ENCODE measurements around the gene PVALEF. TPM values are rescaled to one million over a fixed set of nuclear protein-coding genes. Genes with fewer than 3 reads are reported as not detected.
A peak's percentile ranks its signal among the peaks of the same experiment; 100 is the strongest.

Gene PVALEF
- total and polyA plus RNA-seq, 2 of the 13 experiments (the other 11 are each of a cell fraction or from before 2014, with no cell fraction given), result 0.18 TPM

DNA sequence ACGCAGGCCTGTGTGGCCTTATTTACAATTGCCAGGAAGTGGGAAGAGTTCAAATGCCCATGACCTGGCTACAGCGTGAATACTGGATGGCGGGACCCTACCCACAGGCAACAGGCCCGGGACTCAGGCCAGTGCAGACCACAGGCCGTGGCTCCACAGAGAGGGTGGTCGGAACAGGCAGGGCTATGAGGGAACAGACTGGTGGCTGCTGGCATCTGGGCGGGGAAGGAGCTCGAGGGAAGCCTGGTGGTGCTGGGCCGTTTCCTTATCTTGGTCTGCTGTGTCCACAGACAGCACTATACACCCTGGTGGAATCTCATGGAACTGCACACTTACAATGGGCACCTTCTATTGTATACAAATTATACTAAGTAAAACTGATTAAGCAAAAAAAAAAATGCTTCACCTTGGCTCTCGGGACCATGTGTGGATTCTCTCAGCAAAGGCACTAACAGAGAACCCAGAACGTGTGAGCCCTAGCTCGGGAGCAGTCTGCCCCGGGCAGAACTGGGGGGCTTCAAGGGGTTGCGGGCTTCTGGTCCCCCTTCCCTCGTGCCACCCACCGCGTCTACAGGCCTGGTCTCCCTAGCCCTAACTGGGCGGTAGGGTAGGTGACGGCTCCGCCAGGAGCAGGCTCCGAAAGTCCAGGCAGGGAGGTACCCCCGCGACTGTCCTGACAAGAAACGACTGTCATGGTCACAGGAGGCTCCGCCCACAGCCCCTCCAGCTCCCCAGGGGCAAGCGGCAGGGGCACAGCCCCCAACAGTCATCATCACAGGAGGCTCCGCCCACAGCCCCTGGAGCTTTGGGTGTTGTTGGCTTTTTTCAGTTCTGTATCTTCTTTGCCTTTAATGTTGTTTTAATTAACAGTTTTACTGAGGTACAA, 35.6 kb downstream of the PVALEF start:
- WGBS (ENCODE audit: low lambda C conversion rate), result 84% methylated on average over 27 of the region's 27 CpGs
- Histone ChIP-seq H3K4me2 (ENCODE audit: low read depth, low read length) (no peak overlapping the region), H3K4me1 (ENCODE audit: insufficient read depth, low read length) (no peaks in the 10 kb centered on the region), H3K4me3 (replicated peaks in 1 of 3; ENCODE audit: insufficient read depth in 1 of 3, low read depth in 2 of 3, low read length in 3 of 3) (no peak overlapping the region), H3K27ac (ENCODE audit: extremely low read length, insufficient read depth, low read length) (no peak overlapping the region), H3K79me2 (ENCODE audit: insufficient read depth, low read length) (no peaks in the 10 kb centered on the region), H4K20me1 (ENCODE audit: insufficient read depth, low read length) (no peaks in the 10 kb centered on the region; the same call in 1 of the 2 replicates), H3K36me3 (replicated peaks in 1 of 2; ENCODE audit: control insufficient read depth in 1 of 2, insufficient read depth in 2 of 2, low read length in 2 of 2) (peaks cover 18 to 52% of the 10 kb centered on the region in 2 experiments; a peak in 4 of 5 replicates), H3K9ac (ENCODE audit: insufficient read depth, low read depth, low read length) (no peak overlapping the region), H3K27me3 (ENCODE audit: control insufficient read depth in 1 of 2, insufficient read depth in 2 of 2, low read length in 2 of 2) (no peaks in the 10 kb centered on the region), H3K9me3 (ENCODE audit: low read length) (no peaks in the 10 kb centered on the region), H2AFZ (ENCODE audit: low read length) (no peak overlapping the region)
- FAIRE-seq (peak; percentile 76), DNase-seq (ENCODE audit: low spot score) (peak; percentile 62), ATAC-seq (peak; percentile 78)
- ChIA-PET POLR2A (interaction anchor here (0.9 to 1.3 kb wide), 2 partner anchors 22 to 38 kb away, joined by 3 read pairs; partner anchors contain the start of genes CEP131, NDUFAF8 and TEPSIN), CTCF (ENCODE audit: low intra/inter-chr PET ratio, low total read pairs) (interaction anchor here (1.3 to 1.4 kb wide), 2 partner anchors 58 to 99 kb away, joined by 4 to 20 read pairs; no protein-coding TSS in a partner anchor)
- no TSS peak for BruUV-seq (replicated peaks)
- intact Hi-C loops (cut with micrococcal nuclease; ENCODE audit: unreplicated experiment), result loop anchor here (5.0 kb wide), 1 partner anchor 59 kb away; no protein-coding TSS in a partner anchor
- in situ Hi-C loops (cut with HindIII; ENCODE audit: extremely low pct_ligation_motif_present, low pct_unique_long_range_greater_than_20kb), result no loop called here
- no peak for TF ChIP-seq SNRNP70 (IDR thresholded peaks at IDR 0.05; ENCODE audit: low read depth, low read length)
- peak; percentile 58 for TF ChIP-seq STAG1 (CRISPR knock-in tag; IDR thresholded peaks at IDR 0.05)
- no peak for TF ChIP-seq HOXA9 (CRISPR knock-in tag; IDR thresholded peaks at IDR 0.05; ENCODE audit: borderline replicate concordance)
- TF ChIP-seq, protein P1, sequence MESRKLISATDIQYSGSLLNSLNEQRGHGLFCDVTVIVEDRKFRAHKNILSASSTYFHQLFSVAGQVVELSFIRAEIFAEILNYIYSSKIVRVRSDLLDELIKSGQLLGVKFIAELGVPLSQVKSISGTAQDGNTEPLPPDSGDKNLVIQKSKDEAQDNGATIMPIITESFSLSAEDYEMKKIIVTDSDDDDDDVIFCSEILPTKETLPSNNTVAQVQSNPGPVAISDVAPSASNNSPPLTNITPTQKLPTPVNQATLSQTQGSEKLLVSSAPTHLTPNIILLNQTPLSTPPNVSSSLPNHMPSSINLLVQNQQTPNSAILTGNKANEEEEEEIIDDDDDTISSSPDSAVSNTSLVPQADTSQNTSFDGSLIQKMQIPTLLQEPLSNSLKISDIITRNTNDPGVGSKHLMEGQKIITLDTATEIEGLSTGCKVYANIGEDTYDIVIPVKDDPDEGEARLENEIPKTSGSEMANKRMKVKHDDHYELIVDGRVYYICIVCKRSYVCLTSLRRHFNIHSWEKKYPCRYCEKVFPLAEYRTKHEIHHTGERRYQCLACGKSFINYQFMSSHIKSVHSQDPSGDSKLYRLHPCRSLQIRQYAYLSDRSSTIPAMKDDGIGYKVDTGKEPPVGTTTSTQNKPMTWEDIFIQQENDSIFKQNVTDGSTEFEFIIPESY (CRISPR knock-in tag; IDR thresholded peaks at IDR 0.05), result 0 out of 2 replicates have a peak, but pooled peaks have one; percentile 29
- TF ChIP-seq, protein P2, sequence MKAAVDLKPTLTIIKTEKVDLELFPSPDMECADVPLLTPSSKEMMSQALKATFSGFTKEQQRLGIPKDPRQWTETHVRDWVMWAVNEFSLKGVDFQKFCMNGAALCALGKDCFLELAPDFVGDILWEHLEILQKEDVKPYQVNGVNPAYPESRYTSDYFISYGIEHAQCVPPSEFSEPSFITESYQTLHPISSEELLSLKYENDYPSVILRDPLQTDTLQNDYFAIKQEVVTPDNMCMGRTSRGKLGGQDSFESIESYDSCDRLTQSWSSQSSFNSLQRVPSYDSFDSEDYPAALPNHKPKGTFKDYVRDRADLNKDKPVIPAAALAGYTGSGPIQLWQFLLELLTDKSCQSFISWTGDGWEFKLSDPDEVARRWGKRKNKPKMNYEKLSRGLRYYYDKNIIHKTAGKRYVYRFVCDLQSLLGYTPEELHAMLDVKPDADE (CRISPR knock-in tag; IDR thresholded peaks at IDR 0.05), result no peak
- TF ChIP-seq, protein P3, sequence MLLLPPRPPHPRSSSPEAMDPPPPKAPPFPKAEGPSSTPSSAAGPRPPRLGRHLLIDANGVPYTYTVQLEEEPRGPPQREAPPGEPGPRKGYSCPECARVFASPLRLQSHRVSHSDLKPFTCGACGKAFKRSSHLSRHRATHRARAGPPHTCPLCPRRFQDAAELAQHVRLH (CRISPR knock-in tag; IDR thresholded peaks at IDR 0.05; ENCODE audit: borderline replicate concordance, low read depth), result 0 out of 2 replicates have a peak, but pooled peaks have one; percentile 52
- 0 out of 2 replicates have a peak, but pooled peaks have one; percentile 7 for TF ChIP-seq PCBP1 (IDR thresholded peaks at IDR 0.05; ENCODE audit: borderline replicate concordance, low read depth, low read length)
- no peak for TF ChIP-seq CREB1 (IDR thresholded peaks at IDR 0.05)
- no peak for TF ChIP-seq CREB1 (CRISPR knock-in tag; IDR thresholded peaks at IDR 0.05)
- TF ChIP-seq, protein P4, sequence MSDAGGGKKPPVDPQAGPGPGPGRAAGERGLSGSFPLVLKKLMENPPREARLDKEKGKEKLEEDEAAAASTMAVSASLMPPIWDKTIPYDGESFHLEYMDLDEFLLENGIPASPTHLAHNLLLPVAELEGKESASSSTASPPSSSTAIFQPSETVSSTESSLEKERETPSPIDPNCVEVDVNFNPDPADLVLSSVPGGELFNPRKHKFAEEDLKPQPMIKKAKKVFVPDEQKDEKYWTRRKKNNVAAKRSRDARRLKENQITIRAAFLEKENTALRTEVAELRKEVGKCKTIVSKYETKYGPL (CRISPR knock-in tag; IDR thresholded peaks at IDR 0.05), result no peak
- TF ChIP-seq ZSCAN22 (CRISPR knock-in tag; IDR thresholded peaks at IDR 0.05), result no peak
- TF ChIP-seq, protein P5, sequence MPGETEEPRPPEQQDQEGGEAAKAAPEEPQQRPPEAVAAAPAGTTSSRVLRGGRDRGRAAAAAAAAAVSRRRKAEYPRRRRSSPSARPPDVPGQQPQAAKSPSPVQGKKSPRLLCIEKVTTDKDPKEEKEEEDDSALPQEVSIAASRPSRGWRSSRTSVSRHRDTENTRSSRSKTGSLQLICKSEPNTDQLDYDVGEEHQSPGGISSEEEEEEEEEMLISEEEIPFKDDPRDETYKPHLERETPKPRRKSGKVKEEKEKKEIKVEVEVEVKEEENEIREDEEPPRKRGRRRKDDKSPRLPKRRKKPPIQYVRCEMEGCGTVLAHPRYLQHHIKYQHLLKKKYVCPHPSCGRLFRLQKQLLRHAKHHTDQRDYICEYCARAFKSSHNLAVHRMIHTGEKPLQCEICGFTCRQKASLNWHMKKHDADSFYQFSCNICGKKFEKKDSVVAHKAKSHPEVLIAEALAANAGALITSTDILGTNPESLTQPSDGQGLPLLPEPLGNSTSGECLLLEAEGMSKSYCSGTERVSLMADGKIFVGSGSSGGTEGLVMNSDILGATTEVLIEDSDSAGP (CRISPR knock-in tag; IDR thresholded peaks at IDR 0.05; ENCODE audit: borderline replicate concordance), result 0 out of 2 replicates have a peak, but pooled peaks have one; percentile 13
- TF ChIP-seq ARNT2 (CRISPR knock-in tag; IDR thresholded peaks at IDR 0.05; ENCODE audit: low read depth), result no peak
- peak; percentile 59 for TF ChIP-seq SMC3 (IDR thresholded peaks at IDR 0.05; ENCODE audit: low read length)
- no peak for TF ChIP-seq KDM4B (CRISPR knock-in tag; IDR thresholded peaks at IDR 0.05)
